Naive thymus-derived CD4-positive, alpha-beta T cell (primary cell): ENCODE data around the gene LETM1. TPM values are rescaled to one million over a fixed set of nuclear protein-coding genes. Genes with fewer than 3 reads are reported as not detected.

Experiments
- ATAC-seq: fragments of 150-1000 bp; cut with Tn5 transposase; 2 replicates; pipeline ENCODE4 v1.10.0; 2021; ENCODE audit warnings: mild to moderate bottlenecking, moderate library complexity
- CTCF ChIA-PET: fragments of 350-600 bp; sonication (Branson Sonifier 250); formaldehyde crosslinking; loops from one replicate; lab custom pipeline; 2021; ENCODE audit warnings: antibody characterized with exemption; lab: Charles Lee
- POLR2A ChIA-PET: fragments of 350-600 bp; sonication (Branson Sonifier 250); formaldehyde crosslinking; loops from one replicate; lab custom pipeline; 2021; ENCODE audit warnings: antibody characterized with exemption, inconsistent platforms; lab: Charles Lee
- DNase-seq, 9 donors: peaks; one replicate each; pipeline versions ENCODE4 v3.0.0 to v3.0.0-alpha.2; 2020 to 2022; ENCODE audit warnings: mixed read lengths in 1 of 9
- H3K27ac ChIP-seq: one replicate; pipeline ENCODE4 v1.7.0; 2013; ENCODE audit warnings: mild to moderate bottlenecking, low read depth, low read length, moderate library complexity
- H3K27me3 ChIP-seq, 2 donors: one replicate each; pipeline ENCODE4 v1.7.0; 2013; ENCODE audit warnings: low read length in 2 of 2, mild to moderate bottlenecking in 2 of 2, moderate library complexity in 2 of 2; ENCODE audit not compliant: control insufficient read depth in 2 of 2, insufficient read depth in 2 of 2
- H3K36me3 ChIP-seq, 3 experiments: 1 replicate in 2 of 3; 2 replicates in 1 of 3; pipeline ENCODE4 v1.7.0; 2013; ENCODE audit warnings: low read length in 3 of 3, mild to moderate bottlenecking in 3 of 3, moderate library complexity in 1 of 3; ENCODE audit not compliant: insufficient read depth in 3 of 3, control insufficient read depth in 2 of 3
- H3K4me1 ChIP-seq, 2 donors: one replicate each; pipeline ENCODE4 v1.7.0; 2013; ENCODE audit warnings: low read length in 2 of 2, mild to moderate bottlenecking in 2 of 2, moderate library complexity in 1 of 2; ENCODE audit not compliant: control insufficient read depth in 2 of 2, insufficient read depth in 2 of 2
- H3K4me3 ChIP-seq: 2 replicates; pipeline ENCODE4 v1.7.0; 2013; ENCODE audit warnings: mild to moderate bottlenecking, low read length
- H3K9me3 ChIP-seq, 3 experiments: 1 replicate in 2 of 3; 2 replicates in 1 of 3; pipeline ENCODE4 v1.7.0; 2013; ENCODE audit warnings: low read length in 3 of 3; ENCODE audit not compliant: control insufficient read depth in 2 of 3
- H3K27ac Mint-ChIP-seq, 9 donors: one replicate each; pipeline ENCODE4 v1.8.0; 2020 to 2022; ENCODE audit warnings: mixed read lengths in 9 of 9, mild to moderate bottlenecking in 8 of 9, moderate library complexity in 5 of 9, inconsistent platforms in 2 of 9
- H3K27me3 Mint-ChIP-seq, 5 donors: one replicate each; pipeline ENCODE4 v1.8.0; 2021 to 2022; ENCODE audit warnings: mixed read lengths in 5 of 5, mild to moderate bottlenecking in 1 of 5
- H3K36me3 Mint-ChIP-seq, 5 donors: one replicate each; pipeline ENCODE4 v1.8.0; 2020 to 2022; ENCODE audit warnings: mixed read lengths in 5 of 5, mild to moderate bottlenecking in 3 of 5, inconsistent platforms in 1 of 5
- H3K4me1 Mint-ChIP-seq, 7 donors: one replicate each; pipeline ENCODE4 v1.8.0; 2020 to 2022; ENCODE audit warnings: mixed read lengths in 7 of 7, mild to moderate bottlenecking in 3 of 7, inconsistent platforms in 1 of 7
- H3K4me3 Mint-ChIP-seq, 10 donors: one replicate each; pipeline ENCODE4 v1.8.0; 2020 to 2022; ENCODE audit warnings: mild to moderate bottlenecking in 10 of 10, mixed read lengths in 10 of 10, moderate library complexity in 6 of 10, inconsistent platforms in 2 of 10
- H3K9me3 Mint-ChIP-seq, 11 donors: one replicate each; pipeline ENCODE4 v1.8.0; 2020 to 2022; ENCODE audit warnings: mixed read lengths in 11 of 11, mild to moderate bottlenecking in 4 of 11, inconsistent platforms in 1 of 11, moderate library complexity in 1 of 11
- intact Hi-C, 2 donors: fragments of 100-400 bp; cut with micrococcal nuclease; formaldehyde crosslinking; loops; one replicate each; pipeline ENCODE4 v1.15.1; 2023
- polyA plus RNA-seq, 2 donors: library from polyadenylated mRNA; unstranded; fragments of 300-500 nt; fragmentation: Illumina TruSeq; gene quantifications; one replicate each; pipeline ENCODE4 v1.2.3, GENCODE V29; 2021
- total RNA-seq, 6 experiments: library from RNA in 5 of 6; stranded (reverse) in 5 of 6; gene quantifications; 1 replicate in 5 of 6; 2 replicates in 1 of 6; pipeline ENCODE4 v1.2.3 and lab custom pipeline; 2021 to 2026

LETM1 gene
- total and polyA plus RNA-seq, 7 experiments from 2014 or later, result 7.7 to 56.4 (median 35.4) TPM

GRCh38 chr4:1790005-1790404 lies 66.0 kb downstream of the LETM1 start:
- Histone ChIP-seq H3K4me1 (no peaks in the 10 kb centered on the region), H3K9me3 (no peaks in the 10 kb centered on the region), H3K27ac (no peak overlapping the region), H3K4me3 (no peak overlapping the region), H3K36me3 (no peaks in the 10 kb centered on the region), H3K27me3 (no peaks in the 10 kb centered on the region)
- ATAC-seq, result no peak
- CTCF ChIA-PET, result no interaction called here
- intact Hi-C loops, result loop anchor here in 1 of 2 donors (5.0 kb wide), 1 partner anchor 1282 kb away; the partner anchor contains the start of genes HTT and HTT-AS
- H3K36me3 Mint-ChIP-seq, result no peaks in the 10 kb centered on the region
- peaks cover 0 to 1% (median 0%) of the 10 kb centered on the region in 7 donors for H3K4me1 Mint-ChIP-seq
- H3K27me3 Mint-ChIP-seq, result peaks cover 0 to 14% (median 4%) of the 10 kb centered on the region in 5 donors
- H3K4me3 Mint-ChIP-seq, result no peak overlapping the region
- POLR2A ChIA-PET, result no interaction called here
- H3K9me3 Mint-ChIP-seq, result no peaks in the 10 kb centered on the region
- no peak overlapping the region for H3K27ac Mint-ChIP-seq
- no peak for DNase-seq

GRCh38 chr4:1789552-1789951 lies 66.4 kb downstream of the LETM1 start:
- ChIA-PET POLR2A (no interaction called here), CTCF (no interaction called here)
- peaks cover 0 to 1% (median 0%) of the 10 kb centered on the region in 7 donors for H3K4me1 Mint-ChIP-seq
- H3K4me1 ChIP-seq, result no peaks in the 10 kb centered on the region
- H3K27me3 Mint-ChIP-seq, result peaks cover 0 to 14% (median 4%) of the 10 kb centered on the region in 5 donors
- H3K36me3 Mint-ChIP-seq, result no peaks in the 10 kb centered on the region
- no peak overlapping the region for H3K4me3 ChIP-seq
- DNase-seq (no peak), ATAC-seq (no peak)
- intact Hi-C loops, result no loop called here
- H3K9me3 ChIP-seq, result no peaks in the 10 kb centered on the region
- no peak overlapping the region for H3K4me3 Mint-ChIP-seq
- H3K27ac ChIP-seq, result no peak overlapping the region
- H3K27ac Mint-ChIP-seq, result no peak overlapping the region
- H3K36me3 ChIP-seq, result no peaks in the 10 kb centered on the region
- H3K27me3 ChIP-seq, result no peaks in the 10 kb centered on the region
- no peaks in the 10 kb centered on the region for H3K9me3 Mint-ChIP-seq

- no peak overlapping the region for H3K4me3 ChIP-seq
- no peak overlapping the region for H3K27ac ChIP-seq
- no peaks in the 10 kb centered on the region for H3K36me3 ChIP-seq
- DNase-seq (no peak), ATAC-seq (no peak)
- Mint-ChIP-seq H3K4me3 (no peak overlapping the region), H3K27ac (no peak overlapping the region), H3K4me1 (no peaks in the 10 kb centered on the region), H3K36me3 (no peaks in the 10 kb centered on the region), H3K9me3 (no peaks in the 10 kb centered on the region), H3K27me3 (peaks cover 0 to 14% (median 4%) of the 10 kb centered on the region in 5 donors)
- POLR2A ChIA-PET, result no interaction called here
- no peaks in the 10 kb centered on the region for H3K4me1 ChIP-seq
- intact Hi-C loops, result no loop called here
- CTCF ChIA-PET, result no interaction called here
- no peaks in the 10 kb centered on the region for H3K27me3 ChIP-seq
- no peaks in the 10 kb centered on the region for H3K9me3 ChIP-seq
These were observed 67.5 kb downstream of the LETM1 start for GRCh38 chr4:1788254-1788973.

GRCh38 chr4:1787411-1788077 lies 68.4 kb downstream of the LETM1 start:
- Mint-ChIP-seq H3K27me3 (peaks cover 0 to 14% (median 4%) of the 10 kb centered on the region in 5 donors), H3K27ac (no peak overlapping the region), H3K4me1 (no peaks in the 10 kb centered on the region), H3K9me3 (no peaks in the 10 kb centered on the region), H3K36me3 (no peaks in the 10 kb centered on the region), H3K4me3 (no peak overlapping the region)
- no peak overlapping the region for H3K27ac ChIP-seq
- DNase-seq (no peak), ATAC-seq (no peak)
- H3K36me3 ChIP-seq, result no peaks in the 10 kb centered on the region
- no peaks in the 10 kb centered on the region for H3K4me1 ChIP-seq
- intact Hi-C loops, result no loop called here
- no peak overlapping the region for H3K4me3 ChIP-seq
- ChIA-PET POLR2A (no interaction called here), CTCF (no interaction called here)
- no peaks in the 10 kb centered on the region for H3K27me3 ChIP-seq
- no peaks in the 10 kb centered on the region for H3K9me3 ChIP-seq

- ChIA-PET CTCF (no interaction called here), POLR2A (no interaction called here)
- Histone ChIP-seq H3K9me3 (no peaks in the 10 kb centered on the region), H3K27me3 (no peaks in the 10 kb centered on the region), H3K27ac (no peak overlapping the region), H3K4me3 (no peak overlapping the region), H3K4me1 (no peaks in the 10 kb centered on the region), H3K36me3 (no peaks in the 10 kb centered on the region)
- Mint-ChIP-seq H3K9me3 (no peaks in the 10 kb centered on the region), H3K27ac (no peak overlapping the region), H3K4me3 (no peak overlapping the region), H3K4me1 (no peaks in the 10 kb centered on the region), H3K27me3 (peaks cover 0 to 12% (median 4%) of the 10 kb centered on the region in 5 donors), H3K36me3 (no peaks in the 10 kb centered on the region)
- ATAC-seq, result no peak
- DNase-seq, result no peak
- intact Hi-C loops, result no loop called here
These were observed 69.2 kb downstream of the LETM1 start for GRCh38 chr4:1786544-1787362.

GRCh38 chr4:1785592-1785991 lies 70.4 kb downstream of the LETM1 start:
- H3K4me3 Mint-ChIP-seq, result no peak overlapping the region
- no peaks in the 10 kb centered on the region for H3K9me3 Mint-ChIP-seq
- DNase-seq, result no peak
- Histone ChIP-seq H3K36me3 (no peaks in the 10 kb centered on the region), H3K27ac (no peak overlapping the region), H3K9me3 (no peaks in the 10 kb centered on the region), H3K4me3 (no peak overlapping the region), H3K4me1 (no peaks in the 10 kb centered on the region), H3K27me3 (no peaks in the 10 kb centered on the region)
- H3K36me3 Mint-ChIP-seq, result no peaks in the 10 kb centered on the region
- intact Hi-C loops, result no loop called here
- ATAC-seq, result no peak
- no peak overlapping the region for H3K27ac Mint-ChIP-seq
- ChIA-PET CTCF (no interaction called here), POLR2A (interaction anchor here (0.6 kb wide), 1 partner anchor 89 kb away, joined by 3 read pairs; no protein-coding TSS in a partner anchor)
- peaks cover 0 to 5% (median under 1%) of the 10 kb centered on the region in 5 donors for H3K27me3 Mint-ChIP-seq
- no peaks in the 10 kb centered on the region for H3K4me1 Mint-ChIP-seq
